ENCODE measurements around the gene CDH22.

The CDH22 gene

DNA sequence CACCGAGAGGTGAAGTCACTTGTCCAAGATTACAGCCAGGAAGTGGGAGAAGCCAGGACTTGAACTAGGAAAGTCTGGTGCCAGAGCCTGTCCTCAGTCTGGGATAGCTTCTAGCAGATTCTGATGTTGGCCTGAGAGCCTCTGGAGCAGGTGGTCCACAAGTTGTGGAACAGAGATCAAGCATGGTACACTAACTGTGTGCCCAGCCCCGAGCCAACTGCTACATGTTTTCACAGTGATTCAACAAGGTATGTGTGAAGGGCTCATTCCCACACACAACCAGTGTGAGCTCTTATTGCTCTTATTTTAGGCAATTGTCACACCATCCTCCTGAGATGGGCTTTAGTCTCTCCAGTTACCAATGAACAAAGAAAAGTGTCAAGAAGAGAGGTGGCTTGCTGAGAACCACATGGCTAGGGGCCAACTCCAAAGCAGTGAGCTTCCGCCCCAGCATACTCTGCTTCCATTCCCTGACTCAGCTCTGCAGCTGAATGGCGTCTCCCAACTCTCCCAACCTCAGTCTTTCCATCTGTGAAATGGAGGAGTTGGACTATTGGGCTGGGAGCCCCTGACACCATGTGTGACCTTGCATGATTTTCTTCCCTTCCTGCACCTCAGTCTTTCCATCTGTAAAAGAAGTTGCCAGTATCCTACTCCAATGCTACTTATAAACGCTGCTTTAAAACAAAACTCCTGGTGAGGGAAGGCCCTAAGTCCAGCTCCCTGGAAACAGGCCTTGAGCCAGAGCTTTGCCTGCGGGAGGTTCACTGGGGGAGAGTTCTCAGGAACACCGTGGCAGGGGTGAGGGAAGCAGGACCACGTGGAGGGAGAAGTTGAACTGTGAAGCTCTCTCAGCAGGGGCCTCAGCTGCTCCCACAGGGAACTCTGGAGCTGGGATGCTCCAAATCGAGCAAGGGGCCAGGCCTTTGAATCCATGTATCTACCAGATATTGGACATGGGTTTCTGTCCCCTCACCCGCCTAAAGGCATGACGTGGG is 40.9 kb downstream of the CDH22 start:
- DNase-seq (ENCODE audit: low read depth) = no peak

DNA sequence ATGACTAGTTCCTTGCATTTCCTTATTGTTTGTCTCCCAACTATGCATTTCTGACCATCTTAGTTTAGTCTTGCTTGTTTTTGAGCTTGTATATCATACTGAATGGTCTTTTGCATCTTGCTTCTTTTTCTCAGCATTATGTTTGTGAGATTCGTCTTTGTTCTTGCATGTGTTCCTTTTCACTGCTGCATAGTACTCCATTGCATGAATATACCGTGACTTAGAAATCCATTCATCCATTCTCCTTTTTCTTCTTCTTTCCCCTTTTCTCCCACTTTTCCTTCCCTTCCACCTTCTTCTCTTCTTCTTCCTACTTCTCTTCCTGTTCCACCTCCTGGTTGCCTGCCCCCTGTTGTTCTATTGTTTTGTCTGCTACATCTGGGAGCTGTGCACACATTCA is 42.8 kb downstream of the CDH22 start:
- DNase-seq (ENCODE audit: low read depth) = no peak

DNA sequence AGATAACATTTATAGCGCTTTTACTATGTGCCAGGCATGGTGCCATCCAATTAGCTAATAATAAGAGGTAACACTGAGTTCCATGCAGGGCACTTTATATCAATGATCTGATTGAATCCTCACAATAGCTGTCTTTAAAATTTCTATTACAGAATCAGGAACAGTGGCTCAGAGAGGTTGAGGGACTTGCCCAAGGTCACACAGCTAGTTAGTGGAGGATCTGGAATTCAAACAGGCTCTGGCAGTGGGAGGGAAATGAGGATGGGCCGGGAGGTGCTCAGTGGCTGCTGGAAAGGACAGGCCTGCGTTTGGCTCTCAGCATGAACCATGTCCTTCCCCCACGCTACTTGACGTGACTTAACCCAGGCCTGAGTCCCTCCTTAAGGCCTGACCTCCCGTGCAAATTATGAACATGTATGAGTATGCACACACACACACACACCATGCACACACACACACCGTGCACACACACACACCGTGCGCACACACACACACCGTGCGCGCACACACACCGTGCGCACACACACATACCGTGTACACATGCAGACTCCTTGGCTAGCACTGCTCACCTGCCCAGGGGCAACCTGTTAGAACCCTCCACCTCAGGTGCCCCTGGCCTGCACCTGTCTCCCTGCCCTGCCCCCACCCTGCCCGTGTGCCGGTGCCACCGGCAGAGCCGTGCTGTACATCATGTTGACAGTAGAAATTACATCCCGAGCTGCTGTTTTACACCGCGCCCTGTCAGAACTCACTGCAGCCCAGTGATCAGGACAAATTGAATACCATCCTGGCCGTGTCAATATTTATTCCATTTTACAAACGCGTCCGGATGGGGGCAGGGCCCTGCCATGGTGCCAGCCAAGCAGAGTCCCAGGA is 43.7 kb downstream of the CDH22 start:
- no peak for DNase-seq (ENCODE audit: low read depth)

DNA sequence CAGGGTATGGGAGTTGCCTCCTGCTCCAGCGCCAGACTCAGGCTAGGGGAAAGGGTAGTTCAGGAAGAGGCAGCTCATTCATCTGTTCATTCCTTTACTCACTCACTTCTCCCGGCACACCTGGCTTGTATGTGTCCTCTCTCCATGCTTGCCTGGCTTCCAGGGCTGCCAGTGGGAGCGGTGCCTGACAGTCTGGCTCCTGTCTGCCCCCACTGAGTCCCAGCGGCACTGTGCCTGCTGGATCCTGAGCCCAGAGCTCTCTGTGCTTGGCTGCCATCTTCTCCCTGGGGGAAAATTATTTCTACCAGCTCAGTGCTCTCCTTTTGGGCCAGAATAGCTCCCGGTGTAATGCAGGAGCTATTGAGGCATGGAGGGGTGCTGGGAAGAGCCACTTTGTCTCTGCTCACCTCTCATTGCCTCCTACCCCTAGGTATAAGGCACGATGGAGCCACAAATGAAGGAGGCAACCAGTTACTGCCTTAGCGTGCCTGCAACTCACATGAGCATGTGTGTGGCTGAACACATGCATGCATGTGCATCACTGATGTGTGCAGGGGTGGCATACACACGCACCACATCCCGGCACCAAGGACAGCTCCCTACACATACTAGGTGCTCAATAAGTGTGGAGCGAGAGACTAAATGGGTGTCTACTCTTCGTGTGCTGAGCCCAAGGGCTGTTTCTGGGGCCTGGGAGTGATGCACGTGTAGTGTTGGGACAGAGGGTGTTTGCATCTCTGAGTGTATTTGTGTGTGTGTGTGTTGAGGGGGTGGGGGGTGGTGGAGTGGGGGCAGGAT is 46.6 kb downstream of the CDH22 start:
- no peak for DNase-seq (ENCODE audit: low read depth)

DNA sequence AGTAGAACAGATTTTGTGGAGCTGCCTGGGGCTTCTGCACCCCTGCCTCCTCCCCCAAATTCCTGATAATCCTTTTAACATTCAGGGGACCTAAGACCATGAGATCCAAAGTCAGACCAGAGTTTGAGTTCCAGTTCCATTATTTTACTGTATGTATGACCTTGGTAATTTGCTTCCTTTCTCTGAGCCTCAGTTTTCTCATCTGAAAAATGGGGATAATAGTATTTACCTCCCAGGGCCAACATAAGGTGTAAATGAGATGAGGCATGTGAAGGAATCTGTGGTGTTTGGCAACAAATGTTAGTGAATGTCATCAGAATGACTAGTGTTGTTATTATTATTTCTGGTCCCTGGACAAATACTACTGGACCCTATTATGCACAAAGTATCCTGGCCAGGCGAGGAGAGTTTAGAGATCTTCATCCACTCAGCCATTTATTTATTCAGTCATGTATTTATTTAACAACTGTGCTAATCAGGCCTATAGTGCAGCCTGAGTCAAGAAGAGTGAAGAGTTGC is 47.3 kb downstream of the CDH22 start:
- no peak for DNase-seq (ENCODE audit: low read depth)

DNA sequence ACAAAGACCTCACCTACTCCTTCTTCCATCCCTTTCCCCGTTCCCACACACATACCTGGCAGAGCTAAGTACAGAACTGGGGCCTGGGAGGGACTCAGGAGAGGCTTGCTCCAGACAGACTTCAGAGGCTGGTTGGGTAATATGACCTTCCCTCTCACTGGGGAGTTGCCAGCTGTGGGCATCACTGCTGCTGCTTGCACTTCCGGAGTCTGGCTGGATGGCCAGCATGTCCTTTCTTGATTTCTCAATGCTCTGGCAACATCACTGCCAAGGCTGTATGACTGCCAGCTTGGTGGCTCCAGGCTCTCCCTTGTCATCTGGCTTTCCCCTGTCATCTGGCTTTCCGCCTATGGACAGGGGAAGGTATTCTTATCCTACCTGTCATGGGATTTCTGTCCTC is 47.8 kb downstream of the CDH22 start:
- DNase-seq (ENCODE audit: low read depth) = no peak

DNA sequence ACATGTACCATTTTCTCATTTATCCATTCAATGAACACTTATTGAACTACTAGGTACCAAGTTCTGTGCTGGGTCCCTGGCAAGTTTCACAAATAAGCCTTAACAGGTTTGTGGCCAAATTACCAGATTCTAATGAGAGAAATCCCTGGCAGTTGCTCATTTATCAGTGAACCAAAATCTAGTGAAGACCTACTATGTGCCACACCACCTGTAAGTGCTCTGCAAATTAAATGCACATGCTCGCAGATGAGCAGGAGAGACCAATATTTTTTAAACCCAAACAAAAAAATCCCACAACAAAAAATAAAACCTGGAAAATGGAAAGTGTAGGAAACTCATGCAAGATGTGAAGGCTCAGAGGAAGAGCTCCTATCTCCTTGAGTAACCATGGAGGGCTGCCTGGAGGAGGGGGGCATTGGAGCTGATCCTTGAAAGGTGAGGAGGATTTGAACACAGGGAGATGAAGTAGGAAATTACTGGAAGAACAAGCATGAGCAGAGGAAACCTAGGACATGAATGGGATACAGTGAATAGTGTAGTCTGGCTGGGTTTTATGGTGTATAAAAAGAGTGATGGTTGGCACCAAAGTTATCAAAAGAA is 48.9 kb downstream of the CDH22 start:
- DNase-seq (ENCODE audit: low read depth) = no peak

DNA sequence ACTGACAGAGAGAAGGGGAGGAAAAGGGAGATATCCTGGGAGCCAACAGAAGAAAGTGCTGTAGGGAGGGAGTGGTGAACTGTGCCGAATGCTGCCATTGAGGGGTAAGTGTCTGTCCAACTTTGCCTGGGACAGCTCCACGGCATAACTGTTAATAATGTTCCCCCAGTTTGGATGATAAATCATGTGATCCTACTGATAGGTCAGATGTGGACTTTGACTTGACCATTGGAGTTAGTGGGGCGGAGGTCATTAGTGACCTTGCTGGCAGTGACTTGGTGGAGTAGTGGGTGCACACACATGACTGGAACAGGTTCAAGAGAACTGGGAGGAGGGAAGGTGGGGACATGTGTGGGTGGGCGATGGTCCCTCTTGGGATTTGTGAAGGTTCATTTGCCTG is 50.4 kb downstream of the CDH22 start:
- no peak for DNase-seq (ENCODE audit: low read depth)

DNA sequence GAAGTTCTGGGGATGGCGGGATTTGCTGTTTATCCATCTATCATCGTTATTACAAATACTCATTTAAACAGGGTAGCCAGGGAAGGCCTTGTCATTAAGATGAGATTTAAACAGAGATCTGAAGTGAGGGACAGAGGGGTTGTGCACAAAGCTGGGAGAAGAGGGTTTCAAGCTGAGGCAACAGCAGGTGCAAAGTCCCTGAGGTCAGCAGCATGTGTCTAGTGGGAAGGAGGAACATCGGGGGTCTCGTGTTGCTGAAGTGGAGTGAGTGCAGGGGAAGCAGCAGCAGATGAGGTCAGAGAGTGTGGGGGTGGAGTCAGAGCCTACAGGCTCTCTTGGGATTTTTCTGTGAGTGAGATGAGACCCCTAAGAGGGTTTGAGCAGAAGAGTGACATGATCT is 52.0 kb downstream of the CDH22 start:
- no peak for DNase-seq (ENCODE audit: low read depth)

DNA sequence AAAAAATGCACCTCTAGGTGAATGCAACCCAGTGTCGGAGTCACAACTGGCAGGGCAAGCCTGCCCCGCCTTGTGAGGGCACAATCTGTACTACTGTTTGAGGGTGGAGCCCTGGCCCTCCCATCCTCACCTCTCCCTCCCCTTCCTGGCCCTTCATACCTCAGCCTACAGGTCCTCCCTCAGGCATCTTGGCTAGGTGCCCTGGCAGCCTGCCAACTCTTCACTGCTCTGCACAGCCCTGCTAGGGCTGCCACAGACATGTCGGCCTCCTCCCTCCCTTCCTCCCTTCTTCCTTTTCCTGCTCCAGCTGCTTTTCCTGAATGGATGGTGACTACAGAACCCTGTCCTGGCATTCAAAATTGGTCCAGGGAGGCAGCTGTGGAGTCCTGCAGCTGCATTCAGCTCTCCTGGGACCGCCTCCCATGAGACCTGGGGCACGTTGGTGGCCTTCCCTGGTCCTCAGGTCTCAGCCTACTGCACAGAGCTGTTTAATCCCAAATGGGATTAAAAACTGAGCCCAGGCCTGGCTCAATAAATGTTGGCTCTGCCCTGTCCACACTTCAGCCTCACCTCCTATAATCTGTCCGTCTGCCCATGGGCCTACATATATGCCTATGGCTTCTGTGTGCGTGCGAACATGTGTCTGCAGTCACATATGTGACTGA is 52.7 kb downstream of the CDH22 start:
- DNase-seq (ENCODE audit: low read depth) = no peak

DNA sequence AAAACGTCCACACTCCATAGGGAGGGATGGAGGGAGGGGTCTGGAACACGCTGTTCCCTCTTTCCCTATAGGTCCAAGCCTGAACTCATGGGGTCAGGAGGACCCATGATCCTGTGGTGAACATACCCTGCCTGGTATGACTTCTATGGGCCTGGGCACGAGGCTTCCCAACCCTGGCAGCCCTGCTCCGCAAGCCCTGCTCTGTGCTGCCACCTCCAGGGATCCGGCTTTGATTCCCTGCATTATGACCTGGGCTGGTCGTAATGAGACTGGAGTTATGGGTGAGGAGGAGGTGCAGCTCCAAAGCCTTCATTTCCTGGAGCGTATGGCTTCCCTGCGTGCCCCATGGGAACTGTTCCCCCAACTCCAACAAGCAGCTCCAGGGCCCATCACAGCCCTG is 54.9 kb downstream of the CDH22 start:
- no peak for DNase-seq (ENCODE audit: low read depth)

DNA sequence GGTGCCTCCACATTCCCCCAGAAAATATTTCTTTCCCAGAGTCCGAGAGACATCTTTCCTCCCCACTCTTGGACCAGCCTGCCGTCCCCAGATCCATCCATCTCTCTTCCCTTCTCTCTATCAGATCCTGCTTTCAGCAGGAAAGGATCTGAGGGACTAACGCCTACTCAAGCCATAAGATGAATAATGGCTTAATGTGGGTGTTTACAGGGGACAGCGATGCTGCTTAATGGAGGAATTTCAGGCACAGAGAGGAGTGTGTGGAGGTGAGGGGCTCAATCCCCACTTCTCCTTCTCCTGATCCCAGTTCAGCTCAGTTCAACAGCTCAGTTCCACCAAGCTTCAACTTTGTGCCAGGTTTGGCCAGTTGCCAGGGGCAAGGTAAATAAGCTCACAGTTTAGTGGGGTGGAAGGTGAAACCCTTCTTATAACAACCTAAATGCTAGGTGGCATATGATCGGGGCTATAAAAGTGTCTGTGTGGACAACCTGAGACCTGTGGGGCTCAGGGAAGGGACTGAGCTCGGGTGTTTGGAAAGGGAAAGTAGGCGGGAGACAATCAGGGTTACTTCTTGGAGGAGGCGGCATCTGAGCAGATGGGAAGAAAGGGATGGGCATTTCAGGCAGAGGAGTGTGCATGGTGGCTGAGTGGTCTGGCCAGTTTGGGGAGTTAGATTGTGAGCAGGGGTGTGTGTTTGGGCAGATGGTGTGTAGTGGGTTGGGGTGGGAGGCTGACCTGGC is 55.8 kb downstream of the CDH22 start:
- no peak for DNase-seq (ENCODE audit: low read depth)

DNA sequence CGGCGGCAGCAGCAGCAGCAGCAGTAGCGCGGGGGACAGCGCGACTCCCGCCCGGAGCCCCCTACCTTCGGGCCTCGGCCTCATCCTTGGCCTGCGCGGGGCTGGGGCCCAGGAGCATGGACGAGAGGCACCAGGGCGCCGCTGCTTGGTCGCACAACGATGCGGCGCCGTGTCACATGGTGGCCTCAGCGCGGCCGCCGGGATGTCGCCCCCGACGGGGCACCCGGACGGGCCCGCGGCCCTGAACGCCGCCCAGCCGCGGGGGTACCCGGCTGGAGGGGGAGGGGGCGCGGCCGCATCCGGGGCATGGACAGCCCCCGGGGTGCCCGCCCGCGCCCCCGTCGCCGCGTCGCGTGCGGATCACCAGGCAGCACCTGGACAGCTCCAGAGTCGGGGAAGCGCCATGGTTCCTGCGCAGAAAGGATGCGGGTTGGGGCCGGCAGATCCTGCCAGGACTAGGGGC is 57.1 kb downstream of the CDH22 start:
- no peak for DNase-seq (ENCODE audit: low read depth)

DNA sequence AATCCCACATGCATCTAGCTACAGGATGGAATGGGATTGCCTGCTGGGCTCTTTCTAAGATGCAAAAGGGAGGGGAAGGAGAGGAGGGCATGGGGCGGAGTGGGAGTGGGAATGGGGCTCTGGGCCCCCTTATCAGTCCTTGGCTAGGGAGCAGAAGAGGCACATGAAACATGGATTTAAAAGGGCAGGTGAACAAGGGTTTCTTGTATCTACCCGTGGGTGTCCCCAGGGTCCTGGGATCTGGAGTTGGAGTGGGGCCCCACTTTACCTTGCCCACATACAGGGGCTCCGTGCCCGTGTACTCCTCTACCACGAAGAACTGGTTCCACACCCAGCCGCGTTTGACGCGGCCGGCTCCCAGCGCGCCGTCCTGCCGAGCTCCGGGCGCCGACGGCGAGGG is 57.5 kb downstream of the CDH22 start:
- no peak for DNase-seq (ENCODE audit: low read depth)

DNA sequence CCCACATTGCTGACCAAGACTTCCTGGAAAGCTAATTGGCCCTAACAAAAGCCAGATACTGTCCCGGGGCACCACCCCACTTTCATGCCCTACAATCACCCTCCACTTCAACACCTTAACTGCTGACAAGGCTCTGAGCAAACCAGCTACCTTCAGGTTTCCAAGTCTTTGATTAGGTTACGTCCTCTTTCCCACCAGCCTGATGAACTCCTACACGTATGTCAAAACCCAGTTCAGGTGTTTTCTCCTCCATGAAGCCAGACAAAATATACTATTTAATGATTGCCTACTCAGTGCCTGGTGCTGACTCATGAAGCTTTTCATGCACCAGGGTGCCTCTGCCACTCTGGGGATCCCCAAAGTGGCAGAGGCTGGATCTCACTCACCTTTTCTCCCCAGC is 58.6 kb downstream of the CDH22 start:
- DNase-seq (ENCODE audit: low read depth) = no peak

DNA sequence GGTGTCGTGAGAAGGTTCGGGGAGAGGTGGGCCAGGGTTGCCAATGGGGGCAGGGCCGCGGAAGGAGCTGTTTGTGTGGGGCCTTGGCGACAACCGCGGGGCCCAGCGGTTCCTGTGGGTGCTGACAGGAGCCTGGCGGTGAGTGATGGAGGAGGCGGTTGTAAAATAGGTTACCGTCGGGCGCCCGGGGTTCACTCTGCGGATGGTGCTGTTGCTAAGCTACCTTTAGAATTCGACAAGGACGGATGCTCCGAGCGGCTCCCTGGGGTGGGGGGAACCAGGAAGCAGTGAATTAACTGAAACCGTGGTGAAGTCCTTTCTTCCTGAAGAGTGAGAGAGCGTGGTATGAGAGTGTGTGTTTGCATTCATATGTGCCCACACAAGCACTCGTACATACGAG is 61.7 kb downstream of the CDH22 start:
- DNase-seq (ENCODE audit: low read depth) = no peak

DNA sequence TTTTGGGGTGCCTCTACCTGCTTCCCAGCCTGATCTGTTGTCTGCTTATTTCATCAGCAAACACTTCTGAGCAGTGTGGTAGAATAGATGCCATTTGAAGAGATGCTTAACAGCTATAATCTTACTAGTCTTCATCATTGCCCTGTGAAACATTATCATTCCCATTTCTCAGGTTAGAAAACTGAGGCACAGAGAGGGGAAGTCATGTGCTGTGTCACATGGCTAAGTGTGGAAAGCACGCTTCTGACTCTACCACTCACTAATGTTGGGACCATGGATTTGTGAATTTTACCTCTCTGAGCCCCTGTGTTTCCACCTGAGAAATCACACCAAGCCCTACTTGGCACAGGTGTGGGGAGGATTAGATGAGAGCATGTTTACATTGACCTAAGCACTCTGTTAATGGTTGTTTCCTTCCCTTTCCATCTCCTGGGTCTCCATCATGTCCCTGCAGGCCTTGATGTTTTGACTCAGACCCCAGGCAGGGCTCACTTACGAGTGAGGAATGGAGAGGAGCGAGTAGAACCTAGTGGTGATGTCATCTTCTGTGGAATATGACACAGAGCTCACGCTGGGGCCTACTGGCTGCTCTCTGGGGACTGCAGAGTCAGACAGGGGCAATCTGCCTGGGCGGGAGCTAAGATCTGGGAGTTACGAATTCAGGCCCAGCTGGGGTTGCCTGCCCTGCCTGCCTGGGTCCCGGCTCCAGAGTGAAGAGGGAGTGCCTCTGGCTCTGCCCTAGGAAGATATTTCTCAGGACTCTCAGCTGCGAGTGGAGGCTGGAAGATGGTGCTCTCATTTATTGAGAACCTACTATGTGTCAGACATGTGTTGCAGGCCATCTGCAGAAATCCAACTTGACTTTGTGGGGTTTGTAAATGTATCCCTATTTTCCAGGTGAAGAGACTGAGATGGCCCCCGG is 64.3 kb downstream of the CDH22 start:
- DNase-seq (ENCODE audit: low read depth) = no peak

DNA sequence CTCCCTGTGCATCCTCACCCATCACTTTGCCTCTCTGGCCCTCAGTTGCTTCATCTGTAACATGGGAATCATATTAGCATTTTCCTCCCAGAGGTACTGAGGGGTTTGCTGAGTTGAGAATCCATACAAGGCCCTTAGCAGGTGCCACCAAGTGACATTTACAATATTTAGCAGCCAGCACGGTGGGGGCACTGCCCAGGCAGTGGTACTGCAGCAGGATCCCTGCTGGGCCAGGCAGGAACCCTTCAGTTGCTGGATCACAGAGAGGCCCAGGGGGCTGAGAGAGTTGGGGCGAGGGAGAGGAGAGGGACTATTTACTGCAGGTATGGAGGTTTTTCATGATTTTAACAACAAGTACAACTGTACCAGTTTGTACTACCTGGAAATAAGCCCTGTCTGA is 65.9 kb downstream of the CDH22 start:
- DNase-seq (ENCODE audit: low read depth) = no peak

DNA sequence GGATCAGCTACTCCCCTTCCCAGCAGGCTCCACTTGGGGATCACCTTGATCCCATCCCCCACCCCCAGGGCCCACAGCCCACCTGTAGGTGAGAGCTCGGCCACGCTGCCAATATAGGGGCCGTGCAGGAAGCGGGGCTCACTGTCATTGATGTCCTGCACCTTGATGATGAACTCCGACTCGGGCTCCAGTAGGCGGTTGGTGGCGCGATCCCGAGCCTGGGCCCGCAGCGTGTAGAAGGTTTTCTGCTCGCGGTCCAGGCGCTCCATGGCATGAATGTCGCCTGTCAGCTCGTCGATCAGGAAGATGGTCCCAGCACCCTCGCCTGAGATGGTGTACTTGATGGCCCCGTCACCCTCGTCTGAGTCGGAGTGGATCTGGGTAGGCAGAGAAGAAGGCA is 67.4 kb downstream of the CDH22 start:
- DNase-seq (ENCODE audit: low read depth) = no peak

Measured in stimulated activated CD8-positive, alpha-beta memory T cell treated with anti-CD3 and anti-CD28 coated beads, Interleukin-4, amount 100 ng/mL, for 24 hours (primary cell).